Osteocyte (in vitro differentiated cells): ENCODE data around the gene KCNIP4. TPM values are rescaled to one million over a fixed set of nuclear protein-coding genes. Genes with fewer than 3 reads are reported as not detected.

ENCODE experiments used
- DNase-seq: peaks from one replicate; pipeline ENCODE4 v3.0.0; 2021; ENCODE audit warnings: mixed read lengths; ENCODE audit not compliant: unreplicated experiment; ENCODE audit errors: extremely low spot score
- H3K27ac Mint-ChIP-seq: one replicate; pipeline ENCODE4 v1.8.0; 2021; ENCODE audit warnings: mild to moderate bottlenecking, mixed read lengths; ENCODE audit not compliant: unreplicated experiment
- H3K27me3 Mint-ChIP-seq: one replicate; pipeline ENCODE4 v1.8.0; 2021; ENCODE audit warnings: mixed read lengths; ENCODE audit not compliant: unreplicated experiment
- H3K36me3 Mint-ChIP-seq: one replicate; pipeline ENCODE4 v1.8.0; 2021; ENCODE audit warnings: mixed read lengths; ENCODE audit not compliant: unreplicated experiment
- H3K4me1 Mint-ChIP-seq: one replicate; pipeline ENCODE4 v1.8.0; 2021; ENCODE audit warnings: mixed read lengths; ENCODE audit not compliant: unreplicated experiment
- H3K4me3 Mint-ChIP-seq: one replicate; pipeline ENCODE4 v1.8.0; 2021; ENCODE audit warnings: mild to moderate bottlenecking, moderate library complexity, mixed read lengths; ENCODE audit not compliant: unreplicated experiment
- H3K9me3 Mint-ChIP-seq: one replicate; pipeline ENCODE4 v1.8.0; 2021; ENCODE audit warnings: mixed read lengths; ENCODE audit not compliant: unreplicated experiment
- total RNA-seq: library from RNA; stranded (reverse); gene quantifications from 2 replicates; pipeline ENCODE4 v1.2.1, GENCODE V29; 2021
- TF ChIP-seq, protein P1 (sequence below): fragments of 200-600 bp; sonication (generic); IDR thresholded peaks from 2 replicates; pipeline ENCODE4 v1.5.0; 2021; ENCODE audit warnings: antibody characterized with exemption, mild to moderate bottlenecking, moderate library complexity

KCNIP4 gene
- total RNA-seq, 1 donor from 2014 or later, result 0.24 TPM

DNA sequence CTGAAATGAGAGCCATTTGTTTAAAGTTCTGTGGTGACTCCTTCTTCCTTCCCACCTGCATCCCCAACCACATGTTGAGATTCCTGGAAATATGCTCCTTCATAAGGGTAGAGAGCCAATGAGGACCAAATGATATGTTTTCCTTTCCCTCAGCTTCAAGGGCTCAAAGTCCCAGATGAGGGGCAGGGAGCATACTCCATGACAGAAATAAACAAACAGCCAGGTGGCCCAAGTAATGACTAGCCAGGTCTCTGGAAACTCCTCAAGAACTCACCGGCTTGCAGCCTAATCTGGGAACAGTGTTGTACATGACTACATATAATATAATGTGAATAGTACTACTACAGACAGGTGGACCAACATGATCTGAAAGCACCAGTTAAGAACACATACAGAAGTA is 856.0 kb downstream of the KCNIP4 start:
- Mint-ChIP-seq H3K36me3 (no peaks in the 10 kb centered on the region), H3K4me1 (no peaks in the 10 kb centered on the region), H3K27ac (no peak overlapping the region), H3K9me3 (peaks cover 21% of the 10 kb centered on the region), H3K4me3 (no peak overlapping the region), H3K27me3 (no peaks in the 10 kb centered on the region)
- DNase-seq, result no peak
- TF ChIP-seq, protein P1, sequence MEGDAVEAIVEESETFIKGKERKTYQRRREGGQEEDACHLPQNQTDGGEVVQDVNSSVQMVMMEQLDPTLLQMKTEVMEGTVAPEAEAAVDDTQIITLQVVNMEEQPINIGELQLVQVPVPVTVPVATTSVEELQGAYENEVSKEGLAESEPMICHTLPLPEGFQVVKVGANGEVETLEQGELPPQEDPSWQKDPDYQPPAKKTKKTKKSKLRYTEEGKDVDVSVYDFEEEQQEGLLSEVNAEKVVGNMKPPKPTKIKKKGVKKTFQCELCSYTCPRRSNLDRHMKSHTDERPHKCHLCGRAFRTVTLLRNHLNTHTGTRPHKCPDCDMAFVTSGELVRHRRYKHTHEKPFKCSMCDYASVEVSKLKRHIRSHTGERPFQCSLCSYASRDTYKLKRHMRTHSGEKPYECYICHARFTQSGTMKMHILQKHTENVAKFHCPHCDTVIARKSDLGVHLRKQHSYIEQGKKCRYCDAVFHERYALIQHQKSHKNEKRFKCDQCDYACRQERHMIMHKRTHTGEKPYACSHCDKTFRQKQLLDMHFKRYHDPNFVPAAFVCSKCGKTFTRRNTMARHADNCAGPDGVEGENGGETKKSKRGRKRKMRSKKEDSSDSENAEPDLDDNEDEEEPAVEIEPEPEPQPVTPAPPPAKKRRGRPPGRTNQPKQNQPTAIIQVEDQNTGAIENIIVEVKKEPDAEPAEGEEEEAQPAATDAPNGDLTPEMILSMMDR, result no peak

DNA sequence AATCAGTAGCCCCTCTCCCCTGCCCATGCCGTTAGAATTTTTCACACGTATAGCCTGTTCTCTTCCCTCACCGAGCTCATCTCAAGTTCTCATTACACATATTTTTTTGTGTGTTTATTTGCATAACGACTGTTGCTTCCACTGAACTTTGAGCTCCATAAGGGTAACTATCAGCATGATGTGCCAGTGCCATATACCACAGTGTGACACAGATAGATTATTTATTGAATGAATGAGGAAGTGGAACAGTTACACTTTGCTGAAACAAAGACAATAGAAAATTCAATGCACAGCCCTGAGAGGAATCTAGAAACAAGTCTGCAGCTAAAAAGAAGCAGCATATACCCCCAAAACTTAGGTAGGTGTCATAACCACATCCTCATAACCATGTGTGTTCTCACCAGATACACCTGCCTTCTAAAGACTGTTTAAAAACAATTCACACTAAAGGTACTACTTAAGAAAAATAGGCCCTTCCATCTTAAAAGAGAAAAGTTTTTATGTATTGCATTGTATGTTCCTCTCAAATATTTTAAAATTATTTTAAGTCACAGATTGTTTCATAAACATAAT is 858.4 kb downstream of the KCNIP4 start:
- no peak overlapping the region for H3K27ac Mint-ChIP-seq
- TF ChIP-seq, protein P1, result no peak

DNA sequence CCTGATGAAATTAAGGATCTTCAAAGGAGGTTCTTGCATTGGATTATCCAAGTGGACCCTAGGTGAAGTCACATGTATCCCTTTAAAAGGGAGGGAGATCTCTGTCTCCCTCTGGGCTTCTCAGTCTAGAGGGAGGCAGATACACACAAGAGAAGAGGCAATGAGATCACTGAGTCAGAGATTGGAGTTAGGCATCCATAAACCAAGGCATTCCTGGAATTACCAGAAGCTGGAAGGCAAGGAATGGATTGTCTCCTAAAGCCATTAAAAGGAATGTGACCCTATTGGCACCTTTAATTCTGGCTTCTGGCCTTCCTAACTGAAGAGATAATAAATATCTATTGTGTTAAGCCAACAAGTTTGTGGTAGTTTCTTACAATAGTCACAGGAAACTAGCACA is 865.2 kb downstream of the KCNIP4 start:
- no peak for DNase-seq
- H3K4me1 Mint-ChIP-seq, result no peaks in the 10 kb centered on the region
- no peaks in the 10 kb centered on the region for H3K27me3 Mint-ChIP-seq
- TF ChIP-seq, protein P1, result no peak
- no peak overlapping the region for H3K27ac Mint-ChIP-seq
- H3K36me3 Mint-ChIP-seq, result no peaks in the 10 kb centered on the region
- no peak overlapping the region for H3K4me3 Mint-ChIP-seq
- peaks cover 22% of the 10 kb centered on the region for H3K9me3 Mint-ChIP-seq

More for the DNA sequence above, 858.4 kb downstream of the KCNIP4 start:
- H3K27me3 Mint-ChIP-seq, result no peaks in the 10 kb centered on the region
- no peak overlapping the region for H3K4me3 Mint-ChIP-seq
- no peaks in the 10 kb centered on the region for H3K36me3 Mint-ChIP-seq
- H3K9me3 Mint-ChIP-seq, result peaks cover 32% of the 10 kb centered on the region
- H3K4me1 Mint-ChIP-seq, result no peaks in the 10 kb centered on the region
- DNase-seq, result no peak

DNA sequence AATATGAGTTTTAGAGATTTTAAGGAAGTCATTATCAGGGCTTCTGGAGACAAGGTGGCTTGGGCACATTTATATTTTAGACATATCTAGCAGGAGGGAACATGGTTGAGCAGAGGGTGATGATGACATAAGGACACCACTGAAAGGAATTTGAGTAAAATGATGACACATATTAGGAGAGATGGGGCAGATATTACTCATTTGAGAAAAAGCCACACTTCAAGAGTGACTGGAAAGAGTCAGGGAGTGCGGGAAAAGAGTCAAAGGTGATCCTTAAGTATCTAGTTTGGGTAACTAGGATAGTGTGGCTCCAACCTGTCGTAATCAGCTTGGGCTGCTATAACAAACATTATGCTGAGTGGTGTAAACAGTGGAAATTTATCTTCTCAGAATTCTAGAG is 870.6 kb downstream of the KCNIP4 start:
- Mint-ChIP-seq H3K27ac (no peak overlapping the region), H3K4me3 (no peak overlapping the region), H3K27me3 (no peaks in the 10 kb centered on the region), H3K4me1 (no peaks in the 10 kb centered on the region), H3K9me3 (peaks cover 11% of the 10 kb centered on the region), H3K36me3 (no peaks in the 10 kb centered on the region)
- TF ChIP-seq, protein P1, result no peak
- DNase-seq, result no peak

DNA sequence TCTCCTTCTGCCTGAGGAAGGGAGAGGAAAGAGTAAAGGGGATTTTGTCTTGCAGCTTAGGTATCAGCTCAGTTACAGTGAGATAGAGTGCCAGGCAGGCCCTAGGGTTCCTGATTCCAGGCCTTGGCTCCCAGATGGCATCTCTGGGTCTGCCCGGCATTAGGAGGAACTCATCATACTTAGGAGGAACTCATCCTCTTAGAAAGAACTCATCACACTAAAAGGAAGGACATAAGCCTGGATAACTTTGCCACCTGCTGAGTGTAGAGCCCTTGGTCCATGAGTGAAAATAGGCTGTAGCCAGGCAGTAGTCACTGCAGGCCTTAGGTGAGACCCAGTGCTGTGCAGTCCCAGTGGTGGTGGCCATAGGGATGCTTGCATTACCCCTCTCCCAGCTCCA is 881.2 kb downstream of the KCNIP4 start:
- Mint-ChIP-seq H3K4me1 (no peaks in the 10 kb centered on the region), H3K36me3 (no peaks in the 10 kb centered on the region), H3K27me3 (no peaks in the 10 kb centered on the region), H3K4me3 (no peak overlapping the region), H3K9me3 (peaks cover 34% of the 10 kb centered on the region), H3K27ac (no peak overlapping the region)
- no peak for DNase-seq
- TF ChIP-seq, protein P1, result no peak
